Endothelial cell of umbilical vein (primary cell): ENCODE data around the gene RING1. TPM values are rescaled to one million over a fixed set of nuclear protein-coding genes. Genes with fewer than 3 reads are reported as not detected.

ENCODE experiments used
- BruUV-seq: library from RNA; stranded (reverse); fragments of 400-500 nt; replicated peaks from 2 replicates; lab custom pipeline; 2021; lab: Mats Ljungman, UMichigan
- CTCF ChIA-PET: fragments of 300-600, 350-600 bp; sonication (Branson Sonifier 250); formaldehyde crosslinking; loops from one replicate; lab custom pipeline; 2021; ENCODE audit warnings: antibody characterized with exemption, inconsistent platforms; lab: Charles Lee
- POLR2A ChIA-PET: fragments of 300-600, 350-600 bp; sonication (Branson Sonifier 250); formaldehyde crosslinking; loops from one replicate; lab custom pipeline; 2021; ENCODE audit warnings: antibody characterized with exemption, inconsistent platforms; lab: Charles Lee
- DNase-seq: peaks from one replicate; pipeline ENCODE4 v3.0.0-alpha.2; 2011; ENCODE audit warnings: low read depth, low spot score
- FAIRE-seq: peaks from 2 replicates; lab custom pipeline; 2011; peaks lifted over from hg19 to GRCh38; lab: Jason Lieb, UNC
- H2AFZ ChIP-seq: 2 replicates; pipeline ENCODE4 v1.6.0; 2012; ENCODE audit warnings: low read depth, low read length, control low read depth, inconsistent platforms
- H3K27ac ChIP-seq: 2 replicates; pipeline ENCODE4 v1.5.1; 2011; ENCODE audit warnings: low read depth, mild to moderate bottlenecking, control low read depth, low read length, moderate library complexity; ENCODE audit not compliant: insufficient read depth
- H3K27me3 ChIP-seq, 2 experiments: 2 replicates each; pipeline versions ENCODE4 v1.6.0 to v1.6.1; 2011; ENCODE audit warnings: low read length in 2 of 2, mixed read lengths in 1 of 2; ENCODE audit not compliant: control insufficient read depth in 2 of 2, insufficient read depth in 2 of 2
- H3K36me3 ChIP-seq, 2 experiments: 2 replicates in 1 of 2; 3 replicates in 1 of 2; pipeline ENCODE4 v1.5.1; 2011; ENCODE audit warnings: low read length in 2 of 2, mild to moderate bottlenecking in 1 of 2, moderate library complexity in 1 of 2; ENCODE audit not compliant: control insufficient read depth in 2 of 2, insufficient read depth in 2 of 2; ENCODE audit errors: extremely low read depth in 1 of 2
- H3K4me1 ChIP-seq: 3 replicates; pipeline ENCODE4 v1.5.1; 2011; ENCODE audit warnings: mild to moderate bottlenecking, low read length; ENCODE audit not compliant: control insufficient read depth, insufficient read depth; ENCODE audit errors: extremely low read depth
- H3K4me2 ChIP-seq: 2 replicates; pipeline ENCODE4 v1.6.1; 2011; ENCODE audit warnings: low read length, control low read depth, mixed read lengths; ENCODE audit not compliant: insufficient read depth
- H3K4me3 ChIP-seq, 3 experiments: fragments of 200-600 bp in 1 of 3; sonication (generic), shearing (Covaris generic) in 1 of 3; replicated peaks in 1 of 3; 2 replicates each; pipeline ENCODE4 v1.5.1; 2011 to 2016; ENCODE audit warnings: control low read depth in 3 of 3, low read length in 3 of 3, mild to moderate bottlenecking in 2 of 3, inconsistent platforms in 1 of 3, low read depth in 1 of 3, moderate library complexity in 1 of 3; ENCODE audit not compliant: insufficient read depth in 1 of 3
- H3K79me2 ChIP-seq: 2 replicates; pipeline ENCODE4 v1.6.0; 2012; ENCODE audit warnings: low read length, inconsistent platforms; ENCODE audit not compliant: control insufficient read depth, insufficient read depth
- H3K9ac ChIP-seq: replicated peaks from 2 replicates; pipeline ENCODE3; 2011; ENCODE audit warnings: low read length, control low read depth; ENCODE audit not compliant: insufficient read depth; ENCODE audit errors: extremely low read depth
- H3K9me1 ChIP-seq: replicated peaks from 3 replicates; pipeline ENCODE4 v1.6.0; 2011; ENCODE audit warnings: mild to moderate bottlenecking, low read length; ENCODE audit not compliant: control insufficient read depth, insufficient read depth; ENCODE audit errors: extremely low read depth
- H3K9me3 ChIP-seq: replicated peaks from 2 replicates; pipeline ENCODE4 v1.5.1; 2012; ENCODE audit warnings: low read length, inconsistent platforms; ENCODE audit not compliant: control insufficient read depth, insufficient read depth
- H4K20me1 ChIP-seq: replicated peaks from 2 replicates; pipeline ENCODE3; 2011; ENCODE audit warnings: mild to moderate bottlenecking, low read length; ENCODE audit not compliant: control insufficient read depth, insufficient read depth; ENCODE audit errors: extremely low read depth
- CTCF ChIP-seq, 2 donors: IDR thresholded peaks; 1 replicate in 1 of 2; 2 replicates in 1 of 2; pipeline ENCODE4 v1.5.1; 2011; ENCODE audit warnings: low read length in 2 of 2, mild to moderate bottlenecking in 2 of 2, moderate library complexity in 2 of 2, control low read depth in 1 of 2, inconsistent platforms in 1 of 2, low read depth in 1 of 2; ENCODE audit not compliant: insufficient read depth in 1 of 2; ENCODE audit errors: extremely low read depth in 1 of 2
- EZH2 ChIP-seq: IDR thresholded peaks from 2 replicates; pipeline ENCODE4 v1.6.1; 2012; ENCODE audit warnings: borderline replicate concordance, low read depth, mild to moderate bottlenecking, moderate library complexity, low read length, inconsistent platforms; ENCODE audit not compliant: severe bottlenecking
- FOS ChIP-seq: IDR thresholded peaks from 2 replicates; pipeline ENCODE4 v1.6.1; 2011; ENCODE audit warnings: mild to moderate bottlenecking, low read length, moderate library complexity, borderline replicate concordance; ENCODE audit not compliant: insufficient read depth
- GATA2 ChIP-seq: IDR thresholded peaks from 2 replicates; pipeline ENCODE4 v1.7.0; 2011; ENCODE audit warnings: low read depth, mild to moderate bottlenecking, moderate library complexity, mixed read lengths, low read length; ENCODE audit not compliant: insufficient read length, insufficient read depth
- JUN ChIP-seq: IDR thresholded peaks from 2 replicates; pipeline ENCODE4 v1.6.1; 2011; ENCODE audit warnings: borderline replicate concordance, low read depth; ENCODE audit not compliant: insufficient read length, insufficient read depth
- MAX ChIP-seq: IDR thresholded peaks from 2 replicates; pipeline ENCODE4 v1.6.1; 2011; ENCODE audit not compliant: insufficient read depth, insufficient read length
- MYC ChIP-seq: IDR thresholded peaks from one replicate; pipeline ENCODE4 v1.6.1; 2011; ENCODE audit warnings: mild to moderate bottlenecking, low read depth, low read length
- POLR2A ChIP-seq: IDR thresholded peaks from 2 replicates; pipeline ENCODE4 v1.6.1; 2012; ENCODE audit warnings: low read depth, mild to moderate bottlenecking, control low read depth, low read length
- POLR2AphosphoS5 ChIP-seq: IDR thresholded peaks from 2 replicates; pipeline ENCODE4 v1.6.1; 2012; ENCODE audit warnings: low read depth, mild to moderate bottlenecking, control low read depth, low read length, moderate library complexity; ENCODE audit not compliant: insufficient read depth
- dilution Hi-C: fragments of 300-500 bp; cut with MboI; formaldehyde crosslinking; loops from one replicate; pipeline ENCODE4 v1.15.0; 2019; ENCODE audit warnings: low sequenced_read_pairs; ENCODE audit not compliant: extremely low pct_ligation_motif_present
- intact Hi-C: fragments of 100-400 bp; cut with micrococcal nuclease; formaldehyde crosslinking; loops from one replicate; pipeline ENCODE4 v1.10.0; 2022
- polyA plus RNA-seq, 4 experiments: library from polyadenylated mRNA; depleted of rRNA in 3 of 4; stranded (reverse) in 3 of 4; unstranded in 1 of 4; fragments of >200 nt; gene quantifications; 2 replicates each; pipeline versions ENCODE4 v1.2.1 to v1.2.3, GENCODE V29; 2011 to 2012; ENCODE audit warnings: missing spikeins in 1 of 4
- total RNA-seq: library from RNA; stranded (reverse); gene quantifications from 2 replicates; pipeline ENCODE4 v1.2.3, GENCODE V29; 2021

RING1 gene
- total and polyA plus RNA-seq, 2 donors (not counting 3 experiments of a cell fraction or from before 2014, with no cell fraction given): 26.8 to 27.9 TPM

GRCh38 chr6:33169291-33170175 is 38.8 kb upstream of the RING1 start:
- H3K4me2 ChIP-seq: no peak overlapping the region
- no peaks in the 10 kb centered on the region for H3K9me1 ChIP-seq
- BruUV-seq: no TSS peak
- DNase-seq (no peak), FAIRE-seq (no peak)
- H3K27me3 ChIP-seq: no peaks in the 10 kb centered on the region
- TF ChIP-seq FOS (no peak), POLR2A (no peak), EZH2 (no peak), POLR2AphosphoS5 (no peak), GATA2 (no peak), MYC (no peak), MAX (no peak), CTCF (IDR thresholded peaks at IDR 0.05; ENCODE audit: extremely low read depth in 1 of 2, insufficient read depth in 1 of 2, low read depth in 1 of 2, low read length in 2 of 2) (no peak), JUN (no peak)
- dilution Hi-C loops (no loop called here), intact Hi-C loops (no loop called here)
- POLR2A ChIA-PET: no interaction called here
- no peak overlapping the region for H2AFZ ChIP-seq
- no peak overlapping the region for H3K27ac ChIP-seq
- H3K9me3 ChIP-seq: no peaks in the 10 kb centered on the region
- no peaks in the 10 kb centered on the region for H4K20me1 ChIP-seq
- H3K4me1 ChIP-seq: no peaks in the 10 kb centered on the region
- no peak overlapping the region for H3K9ac ChIP-seq
- H3K4me3 ChIP-seq: no peak overlapping the region
- H3K79me2 ChIP-seq: no peaks in the 10 kb centered on the region
- CTCF ChIA-PET: interaction anchor here (1.3 kb wide), 1 partner anchor 28 kb away, joined by 3 read pairs; no protein-coding TSS in a partner anchor
- no peaks in the 10 kb centered on the region for H3K36me3 ChIP-seq
